Right atrium auricular region (tissue), 2 donors: ENCODE results near the gene EDARADD. TPM values are rescaled to one million over a fixed set of nuclear protein-coding genes. Genes with fewer than 3 reads are reported as not detected.

ENCODE experiments used
- DNase-seq: peaks from one replicate; pipeline ENCODE4 v3.0.0-alpha.2; 2019; ENCODE audit warnings: low spot score
- H3K27ac ChIP-seq, 2 donors: fragments of 200-600 bp; sonication (generic); 1 replicate in 1 of 2; 2 replicates in 1 of 2; pipeline ENCODE4 v1.5.1; 2016 to 2019
- H3K27me3 ChIP-seq, 2 donors: fragments of 200-600 bp; sonication (generic); one replicate each; pipeline versions ENCODE4 v1.5.1 to v1.6.0; 2017 to 2019
- H3K36me3 ChIP-seq: fragments of 200-600 bp; sonication (generic); one replicate; pipeline ENCODE4 v1.5.1; 2016
- H3K4me1 ChIP-seq, 2 donors: fragments of 200-600 bp; sonication (generic); one replicate each; pipeline versions ENCODE4 v1.5.1 to v1.6.0; 2017 to 2019
- H3K4me3 ChIP-seq, 2 donors: fragments of 200-600 bp; sonication (generic); 1 replicate in 1 of 2; 2 replicates in 1 of 2; pipeline ENCODE4 v1.5.1; 2017 to 2019; ENCODE audit warnings: mild to moderate bottlenecking in 1 of 2, moderate library complexity in 1 of 2
- H3K9me3 ChIP-seq, 2 donors: fragments of 200-600 bp; sonication (generic); one replicate each; pipeline ENCODE4 v1.5.1; 2019
- CTCF ChIP-seq, 2 donors: fragments of 200-600 bp; sonication (generic); IDR thresholded peaks; one replicate each; pipeline ENCODE4 v1.5.1; 2019; ENCODE audit warnings: antibody characterized with exemption in 2 of 2
- total RNA-seq, 2 donors: library from RNA; depleted of rRNA; stranded (reverse); fragments of >200 nt; gene quantifications; one replicate each; pipeline ENCODE4 v1.1.0, GENCODE V29; 2016

Gene EDARADD
- total RNA-seq, 2 donors from 2014 or later = 0.63 TPM; not detected in 1

- Histone ChIP-seq H3K4me3 (no peak overlapping the region), H3K27me3 (no peaks in the 10 kb centered on the region), H3K27ac (no peak overlapping the region), H3K4me1 (no peaks in the 10 kb centered on the region), H3K9me3 (no peaks in the 10 kb centered on the region), H3K36me3 (no peaks in the 10 kb centered on the region)
- no peak for TF ChIP-seq CTCF (IDR thresholded peaks at IDR 0.05)
- DNase-seq = peak; percentile 23
Observed at GRCh38 chr1:236426215-236426614, 32.1 kb downstream of the EDARADD start.

- H3K4me3 ChIP-seq = no peak overlapping the region
- H3K4me1 ChIP-seq = no peaks in the 10 kb centered on the region
- H3K9me3 ChIP-seq = no peaks in the 10 kb centered on the region
- DNase-seq = no peak
- no peaks in the 10 kb centered on the region for H3K27me3 ChIP-seq
- TF ChIP-seq CTCF (IDR thresholded peaks at IDR 0.05) = no peak
- no peaks in the 10 kb centered on the region for H3K36me3 ChIP-seq
- H3K27ac ChIP-seq = no peak overlapping the region
Observed at GRCh38 chr1:236429715-236430274, 35.7 kb downstream of the EDARADD start.

- no peak for DNase-seq
- TF ChIP-seq CTCF (IDR thresholded peaks at IDR 0.05) = no peak
- no peak overlapping the region for H3K27ac ChIP-seq
- H3K9me3 ChIP-seq = no peaks in the 10 kb centered on the region
- H3K36me3 ChIP-seq = no peaks in the 10 kb centered on the region
- H3K4me1 ChIP-seq = no peaks in the 10 kb centered on the region
- no peak overlapping the region for H3K4me3 ChIP-seq
- no peaks in the 10 kb centered on the region for H3K27me3 ChIP-seq
Observed at GRCh38 chr1:236433819-236434315, 39.8 kb downstream of the EDARADD start.

- Histone ChIP-seq H3K36me3 (no peaks in the 10 kb centered on the region), H3K27me3 (no peaks in the 10 kb centered on the region), H3K27ac (no peak overlapping the region), H3K4me3 (no peak overlapping the region), H3K4me1 (no peaks in the 10 kb centered on the region), H3K9me3 (no peaks in the 10 kb centered on the region)
- no peak for DNase-seq
- no peak for TF ChIP-seq CTCF (IDR thresholded peaks at IDR 0.05)
Observed at GRCh38 chr1:236438614-236439013, 44.5 kb downstream of the EDARADD start.

GRCh38 chr1:236440373-236440772 lies 46.3 kb downstream of the EDARADD start:
- Histone ChIP-seq H3K27ac (no peak overlapping the region), H3K9me3 (no peaks in the 10 kb centered on the region), H3K4me1 (no peaks in the 10 kb centered on the region), H3K36me3 (no peaks in the 10 kb centered on the region), H3K4me3 (no peak overlapping the region), H3K27me3 (no peaks in the 10 kb centered on the region)
- TF ChIP-seq CTCF (IDR thresholded peaks at IDR 0.05) = no peak
- DNase-seq = no peak

GRCh38 chr1:236450779-236451178 lies 56.7 kb downstream of the EDARADD start:
- H3K4me1 ChIP-seq = no peaks in the 10 kb centered on the region
- H3K4me3 ChIP-seq = no peak overlapping the region
- H3K9me3 ChIP-seq = no peaks in the 10 kb centered on the region
- no peak for DNase-seq
- H3K27me3 ChIP-seq = no peaks in the 10 kb centered on the region
- H3K36me3 ChIP-seq = no peaks in the 10 kb centered on the region
- TF ChIP-seq CTCF (IDR thresholded peaks at IDR 0.05) = no peak
- H3K27ac ChIP-seq = no peak overlapping the region
